Hepatocyte (in vitro differentiated cells): ENCODE data around the gene PLD2.

ENCODE experiments used
- EZH2 ChIP-seq: fragments of 200-600 bp; sonication (generic); IDR thresholded peaks from 2 replicates; pipeline ENCODE4 v1.6.1; 2016; ENCODE audit warnings: antibody characterized with exemption, mild to moderate bottlenecking, borderline replicate concordance
- TF ChIP-seq, protein P1 (sequence below): fragments of 200-600 bp; sonication (generic); IDR thresholded peaks from 2 replicates; pipeline ENCODE4 v1.5.1; 2016; ENCODE audit warnings: antibody characterized with exemption, mild to moderate bottlenecking; ENCODE audit not compliant: poor library complexity

GRCh38 chr17:4768298-4768697 lies 38.7 kb upstream of the PLD2 start:
- TF ChIP-seq, protein P1, sequence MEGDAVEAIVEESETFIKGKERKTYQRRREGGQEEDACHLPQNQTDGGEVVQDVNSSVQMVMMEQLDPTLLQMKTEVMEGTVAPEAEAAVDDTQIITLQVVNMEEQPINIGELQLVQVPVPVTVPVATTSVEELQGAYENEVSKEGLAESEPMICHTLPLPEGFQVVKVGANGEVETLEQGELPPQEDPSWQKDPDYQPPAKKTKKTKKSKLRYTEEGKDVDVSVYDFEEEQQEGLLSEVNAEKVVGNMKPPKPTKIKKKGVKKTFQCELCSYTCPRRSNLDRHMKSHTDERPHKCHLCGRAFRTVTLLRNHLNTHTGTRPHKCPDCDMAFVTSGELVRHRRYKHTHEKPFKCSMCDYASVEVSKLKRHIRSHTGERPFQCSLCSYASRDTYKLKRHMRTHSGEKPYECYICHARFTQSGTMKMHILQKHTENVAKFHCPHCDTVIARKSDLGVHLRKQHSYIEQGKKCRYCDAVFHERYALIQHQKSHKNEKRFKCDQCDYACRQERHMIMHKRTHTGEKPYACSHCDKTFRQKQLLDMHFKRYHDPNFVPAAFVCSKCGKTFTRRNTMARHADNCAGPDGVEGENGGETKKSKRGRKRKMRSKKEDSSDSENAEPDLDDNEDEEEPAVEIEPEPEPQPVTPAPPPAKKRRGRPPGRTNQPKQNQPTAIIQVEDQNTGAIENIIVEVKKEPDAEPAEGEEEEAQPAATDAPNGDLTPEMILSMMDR: no peak
- no peak for TF ChIP-seq EZH2
